HG03025 (cell line): ENCODE measurements around the gene C15orf39.
"Not testable (repeated sequence)": the region's sequence is repeated elsewhere in the genome, so short reads cannot be mapped to it uniquely, and the experiment has no call there.

Experiments used
- ATAC-seq: cut with Tn5 transposase; IDR thresholded peaks from one replicate; pipeline ENCODE4 v1.9.1; 2021; ENCODE audit warnings: mild to moderate bottlenecking, moderate library complexity; ENCODE audit not compliant: unreplicated experiment, low FRiP score

The C15orf39 gene

GRCh38 chr15:75258620-75259343 lies 57.1 kb downstream of the C15orf39 start:
- not testable (repeated sequence) for ATAC-seq

- ATAC-seq = not testable (repeated sequence)
Observed at GRCh38 chr15:75259873-75260272, 58.2 kb downstream of the C15orf39 start.
